Measurements from ENCODE around the gene CDK14.

CDK14 gene

DNA sequence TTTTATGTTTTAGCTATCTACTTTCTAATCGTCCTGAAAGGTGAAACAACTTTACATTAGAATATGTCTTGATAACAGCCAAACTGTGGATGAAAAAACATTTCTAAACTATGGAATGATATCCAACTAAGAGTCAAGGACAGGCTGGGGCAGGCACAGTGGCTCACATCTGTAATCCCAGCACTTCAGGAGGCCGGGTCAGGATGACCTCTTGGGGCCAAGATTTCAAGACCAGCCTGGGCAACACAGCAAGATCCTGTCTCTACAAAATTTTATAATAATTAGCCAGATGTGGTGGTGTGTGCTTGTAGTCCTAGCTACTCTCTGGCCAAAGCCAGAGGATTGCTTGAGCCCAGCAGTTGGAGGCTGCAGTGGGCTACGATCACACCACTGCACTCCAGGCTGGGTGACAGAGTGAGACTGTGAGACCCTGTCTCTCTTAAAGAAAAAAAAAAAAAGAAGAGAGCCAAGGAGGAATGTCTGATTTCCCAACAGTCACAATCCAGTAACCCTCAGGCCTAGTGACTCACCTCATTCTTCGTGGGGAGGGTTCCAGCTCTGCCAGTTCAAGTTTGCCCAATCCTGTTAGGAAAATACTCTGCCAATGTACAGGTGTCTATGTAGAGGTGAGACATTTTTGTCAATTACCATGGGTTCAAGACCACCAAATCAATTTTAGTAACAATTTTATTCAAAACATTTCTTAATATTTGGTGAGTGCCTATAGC lies 653.5 kb downstream of the CDK14 start:
- WGBS, 2 experiments (ENCODE audit: insufficient coverage in 2 of 2) = 80 to 83% methylated on average over 1 to 2 of the region's 4 CpGs
- Histone ChIP-seq H3K36me3 (ENCODE audit: control insufficient read depth, insufficient read depth, low read length) (no peaks in the 10 kb centered on the region), H3K9me3 (ENCODE audit: control insufficient read depth, low read length) (no peaks in the 10 kb centered on the region), H3K4me3 (ENCODE audit: extremely low read depth, insufficient read depth, low read length, poor library complexity, severe bottlenecking) (no peak overlapping the region), H3K27ac (ENCODE audit: low read depth, low read length, severe bottlenecking) (no peak overlapping the region), H3K4me1 (ENCODE audit: control insufficient read depth, insufficient read depth, low read length, poor library complexity, severe bottlenecking) (peaks cover 11% of the 10 kb centered on the region)

DNA sequence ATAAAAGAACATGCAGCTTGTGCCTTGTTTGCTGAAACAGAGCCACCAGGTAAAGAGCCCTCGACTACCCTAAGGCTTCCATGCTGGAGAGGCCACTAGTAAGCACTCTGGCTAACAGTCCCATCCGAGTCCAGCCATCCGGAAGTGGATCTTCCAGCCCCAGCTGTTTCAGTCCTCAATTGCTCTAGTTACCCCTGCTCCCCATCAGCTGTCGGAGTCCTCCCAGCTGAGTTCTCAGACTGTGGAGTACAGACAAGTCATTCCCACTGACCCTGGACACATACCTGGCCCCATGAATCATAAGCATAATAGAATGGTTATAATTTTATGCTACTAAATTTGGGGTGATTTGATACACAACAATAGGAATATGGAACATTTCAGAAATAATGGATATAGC lies 654.6 kb downstream of the CDK14 start:
- 91 to 97% methylated on average over 3 of the region's 4 CpGs for WGBS, 2 experiments (ENCODE audit: insufficient coverage in 2 of 2)
- no peaks in the 10 kb centered on the region for H3K36me3 ChIP-seq (ENCODE audit: control insufficient read depth, insufficient read depth, low read length)
- peaks cover 11% of the 10 kb centered on the region for H3K4me1 ChIP-seq (ENCODE audit: control insufficient read depth, insufficient read depth, low read length, poor library complexity, severe bottlenecking)
- no peaks in the 10 kb centered on the region for H3K9me3 ChIP-seq (ENCODE audit: control insufficient read depth, low read length)
- H3K4me3 ChIP-seq (ENCODE audit: extremely low read depth, insufficient read depth, low read length, poor library complexity, severe bottlenecking) = no peak overlapping the region
- no peak overlapping the region for H3K27ac ChIP-seq (ENCODE audit: low read depth, low read length, severe bottlenecking)

DNA sequence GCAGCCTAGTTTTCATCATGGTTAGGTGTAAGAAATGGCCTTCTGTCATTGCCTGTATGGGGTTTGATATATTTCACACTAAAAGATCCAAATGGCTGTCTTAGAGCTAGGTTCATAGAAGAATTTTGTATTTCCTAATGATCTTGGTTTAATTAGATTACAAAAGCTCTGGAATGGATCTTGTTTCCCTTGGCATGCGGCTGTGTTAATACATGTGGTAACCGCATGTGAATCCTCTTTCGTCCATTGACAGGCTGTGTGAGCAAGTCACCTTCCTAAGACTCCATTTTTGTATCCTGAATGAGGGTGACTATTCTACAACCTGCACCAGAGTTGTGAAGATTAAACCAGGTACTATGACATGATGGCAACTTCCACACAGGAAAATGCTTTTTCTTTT lies 655.8 kb downstream of the CDK14 start:
- Histone ChIP-seq H3K4me3 (ENCODE audit: extremely low read depth, insufficient read depth, low read length, poor library complexity, severe bottlenecking) (no peak overlapping the region), H3K36me3 (ENCODE audit: control insufficient read depth, insufficient read depth, low read length) (no peaks in the 10 kb centered on the region), H3K4me1 (ENCODE audit: control insufficient read depth, insufficient read depth, low read length, poor library complexity, severe bottlenecking) (peaks cover 11% of the 10 kb centered on the region), H3K27ac (ENCODE audit: low read depth, low read length, severe bottlenecking) (no peak overlapping the region), H3K9me3 (ENCODE audit: control insufficient read depth, low read length) (peaks cover 3% of the 10 kb centered on the region)
- WGBS, 2 experiments (ENCODE audit: insufficient coverage in 2 of 2) = 90 to 100% methylated on average over 1 to 2 of the region's 3 CpGs

Measured in mesodermal cell (in vitro differentiated cells).